Colon (tissue), 2 donors: ENCODE measurements around the gene PEX7.
"Not testable (repeated sequence)": the region's sequence is repeated elsewhere in the genome, so short reads cannot be mapped to it uniquely, and the experiment has no call there.

Experiments used
- FAIRE-seq: peaks from 2 replicates; lab custom pipeline; 2012; peaks lifted over from hg19 to GRCh38; lab: Jason Lieb, UNC
- donor health status: control.
- donor health status: control.

PEX7 gene

DNA sequence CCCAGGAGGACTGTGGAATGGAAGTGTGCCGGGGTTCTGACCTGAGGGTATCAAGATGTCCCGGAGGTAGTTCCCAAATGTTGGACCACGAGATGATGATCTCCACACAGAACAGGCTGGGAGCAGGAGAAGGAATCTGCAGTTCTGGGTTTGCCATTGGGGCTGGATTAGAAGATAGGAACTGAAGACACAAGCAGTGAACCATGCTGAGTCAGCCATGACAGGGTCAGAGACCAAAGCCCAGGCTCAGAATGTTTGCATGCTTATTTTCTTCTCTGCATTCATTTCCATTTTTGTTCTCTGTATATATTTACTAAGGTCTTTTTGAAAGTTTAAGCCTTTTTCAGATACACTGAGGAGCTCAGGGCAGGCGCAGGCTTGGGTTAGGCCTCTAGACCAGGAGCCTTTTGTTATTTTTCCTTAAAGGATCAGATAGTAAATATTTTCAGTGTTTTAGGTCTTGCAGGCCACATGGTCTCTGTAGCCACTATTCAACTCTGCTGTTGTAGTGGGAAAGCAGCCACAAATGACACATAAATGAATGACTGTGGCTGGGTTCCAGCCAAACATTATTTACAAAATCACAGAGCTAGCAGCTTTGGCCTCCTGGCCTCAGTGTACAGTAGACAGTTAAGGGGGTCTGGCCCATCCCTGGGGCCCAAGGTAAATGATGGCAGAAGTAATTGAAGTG is 128.2 kb downstream of the PEX7 start:
- no peak for FAIRE-seq

DNA sequence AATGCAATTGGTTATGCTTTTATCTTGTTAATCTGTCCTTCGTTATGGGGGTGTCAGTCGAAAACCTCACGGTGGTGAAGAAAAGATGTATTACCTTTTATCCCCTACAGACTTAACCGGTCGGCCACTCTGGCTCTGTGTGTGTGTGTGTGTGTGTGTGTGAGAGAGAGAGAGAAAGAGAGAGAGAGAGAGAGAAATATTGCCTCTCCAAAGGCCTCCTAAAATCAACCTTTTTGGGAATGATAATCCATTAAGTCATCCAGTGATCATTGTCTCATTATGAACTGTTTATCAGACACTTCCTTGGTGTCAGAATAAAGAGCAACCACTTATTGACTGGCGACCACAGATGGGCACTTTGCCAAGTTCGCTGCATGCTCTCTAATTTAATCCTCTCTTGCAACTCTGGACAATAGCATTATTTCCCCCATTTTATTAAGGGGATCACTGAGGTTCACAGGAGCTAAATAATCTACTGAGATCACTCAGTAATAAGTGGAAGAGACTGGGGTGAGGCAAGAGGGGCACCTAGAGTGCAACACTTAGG is 130.4 kb downstream of the PEX7 start:
- FAIRE-seq, result no peak

DNA sequence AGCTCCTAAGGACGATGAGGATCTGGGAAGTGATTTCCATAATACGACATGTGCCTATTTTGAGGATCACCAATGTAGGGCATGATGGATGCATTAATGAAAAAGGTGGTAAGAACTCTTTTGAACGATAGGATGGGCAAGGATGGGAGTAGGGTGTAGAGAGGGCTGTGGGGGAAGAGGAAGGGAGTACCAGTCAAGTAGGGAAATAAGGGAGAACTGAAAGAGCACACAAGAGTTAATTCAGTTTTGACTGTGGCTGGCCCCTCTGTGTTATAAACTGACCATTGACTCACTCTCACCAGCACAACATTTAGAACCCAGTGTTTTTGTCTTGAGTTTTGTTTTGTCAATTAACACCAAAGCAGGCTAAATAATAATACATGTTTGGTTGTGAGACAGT is 132.7 kb downstream of the PEX7 start:
- no peak for FAIRE-seq

DNA sequence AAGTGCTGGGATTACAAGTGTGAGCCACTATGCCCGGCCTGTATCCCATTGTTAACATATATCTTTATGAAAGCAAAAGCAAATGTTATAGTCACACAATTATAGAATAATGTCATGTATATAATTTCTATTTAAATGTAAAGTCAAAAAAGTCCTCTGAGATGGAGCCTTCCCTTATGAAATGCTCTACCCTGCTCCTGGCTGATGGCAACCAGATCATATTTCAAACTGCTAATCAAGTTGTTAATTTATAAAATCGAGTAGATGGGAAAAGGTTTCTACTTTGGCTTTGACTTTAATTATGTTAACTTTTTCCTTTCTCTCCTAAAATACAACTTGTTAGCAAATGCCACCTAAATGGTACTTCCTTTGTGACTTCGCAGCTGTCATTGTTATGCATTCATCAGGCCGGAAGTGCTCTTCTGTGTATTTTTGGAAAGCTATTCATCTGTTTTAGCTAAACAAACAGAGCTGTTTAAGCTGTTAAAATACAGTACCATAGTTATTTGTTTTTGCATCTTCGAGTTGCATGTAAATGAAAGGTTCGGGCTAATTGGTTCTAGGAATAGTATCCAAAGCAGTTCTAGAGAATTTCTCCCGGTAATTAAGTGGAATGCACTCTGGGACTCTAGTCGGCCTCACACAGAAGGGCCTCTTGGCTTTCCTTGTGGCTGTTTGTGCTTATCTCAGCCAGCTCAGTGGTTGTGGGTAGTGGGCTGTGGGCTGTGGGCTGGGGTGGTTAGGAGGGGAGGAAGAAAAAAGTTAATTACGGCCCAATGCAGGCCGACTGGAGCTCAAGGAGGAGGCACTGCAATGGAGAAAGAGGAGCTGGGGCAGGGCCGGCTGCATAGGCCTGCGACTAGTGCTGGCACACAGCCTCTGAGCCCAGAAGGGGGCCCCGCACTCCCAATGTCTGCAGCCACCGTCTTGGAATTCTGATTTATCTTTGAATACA is 134.5 kb downstream of the PEX7 start:
- FAIRE-seq, result no peak

DNA sequence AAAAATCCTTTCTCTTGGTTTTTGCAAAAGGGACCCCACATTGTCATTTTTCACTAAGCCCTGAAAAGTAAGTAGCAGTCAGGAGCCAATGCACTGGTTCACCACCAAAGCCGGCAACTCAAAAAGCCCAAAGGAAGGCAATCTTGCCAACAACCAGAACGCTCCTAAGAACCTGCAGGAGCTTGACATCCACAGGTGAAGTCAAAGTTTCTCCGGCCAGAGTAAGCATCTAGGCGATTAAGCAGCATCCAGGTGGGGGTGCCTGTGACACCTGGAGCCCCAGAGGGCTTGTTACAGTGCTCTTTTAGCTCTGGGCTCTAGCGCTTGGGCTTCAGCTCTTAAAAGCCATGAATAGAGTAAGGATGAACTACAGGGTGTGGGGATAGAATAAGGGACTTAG is 135.8 kb downstream of the PEX7 start:
- FAIRE-seq, result no peak

DNA sequence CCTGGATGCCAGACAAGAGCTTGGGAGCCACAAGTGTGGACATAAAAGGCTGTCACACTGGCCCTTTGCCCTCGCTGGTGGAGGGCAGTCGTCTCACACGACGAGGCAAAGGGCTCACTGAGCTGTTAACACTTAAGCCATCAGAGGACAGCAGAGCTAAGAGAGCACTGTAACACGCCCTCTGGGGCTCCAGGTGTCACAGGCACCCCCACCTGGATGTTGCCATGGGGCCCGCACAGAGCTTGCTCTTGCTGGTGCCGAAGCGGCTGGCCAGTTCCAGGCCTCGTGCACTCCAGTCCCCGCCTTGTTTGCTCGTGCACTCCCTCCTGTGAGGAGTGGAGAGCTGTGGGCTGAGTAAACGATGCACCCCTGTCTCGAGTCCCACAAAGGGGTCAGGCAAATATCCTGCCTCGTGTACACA is 137.1 kb downstream of the PEX7 start:
- no peak for FAIRE-seq

DNA sequence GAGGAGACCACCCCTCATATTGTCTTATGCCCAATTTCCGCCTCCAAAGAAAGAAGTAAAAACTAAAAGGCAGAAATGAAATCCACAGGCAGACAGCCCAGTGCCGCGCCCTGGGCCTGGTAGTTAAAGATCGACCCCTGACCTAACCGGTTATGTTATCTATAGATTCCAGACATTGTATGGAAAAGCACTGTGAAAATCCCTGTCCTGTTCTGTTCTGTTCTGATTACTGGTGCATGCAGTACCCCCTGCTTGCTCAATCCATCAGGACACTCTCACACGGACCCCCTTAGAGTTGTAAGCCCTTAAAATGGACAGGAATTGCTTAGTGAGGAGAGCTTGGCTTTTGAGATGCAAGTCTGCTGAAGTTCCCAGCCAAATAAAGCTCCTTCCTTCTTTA is 137.5 kb downstream of the PEX7 start:
- FAIRE-seq, result not testable (repeated sequence)

DNA sequence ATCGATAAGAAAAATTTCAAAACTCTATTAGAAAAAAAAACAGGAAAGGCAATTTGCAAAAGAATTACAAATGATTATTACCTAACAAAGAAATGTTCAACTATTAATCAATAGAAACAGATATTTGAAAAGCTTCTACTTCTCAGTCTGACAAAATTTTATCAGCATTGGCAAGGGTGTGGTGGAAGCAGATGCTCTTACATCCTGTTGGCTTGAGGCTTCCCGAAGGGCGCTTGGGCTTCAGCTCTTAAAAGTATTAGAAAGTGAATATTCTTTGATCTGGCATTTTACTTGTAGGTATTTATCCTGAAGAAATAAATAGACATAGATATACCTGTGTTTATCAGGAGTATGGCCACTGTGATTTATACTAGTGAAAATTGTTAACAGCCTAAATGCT is 138.4 kb downstream of the PEX7 start:
- FAIRE-seq, result no peak

DNA sequence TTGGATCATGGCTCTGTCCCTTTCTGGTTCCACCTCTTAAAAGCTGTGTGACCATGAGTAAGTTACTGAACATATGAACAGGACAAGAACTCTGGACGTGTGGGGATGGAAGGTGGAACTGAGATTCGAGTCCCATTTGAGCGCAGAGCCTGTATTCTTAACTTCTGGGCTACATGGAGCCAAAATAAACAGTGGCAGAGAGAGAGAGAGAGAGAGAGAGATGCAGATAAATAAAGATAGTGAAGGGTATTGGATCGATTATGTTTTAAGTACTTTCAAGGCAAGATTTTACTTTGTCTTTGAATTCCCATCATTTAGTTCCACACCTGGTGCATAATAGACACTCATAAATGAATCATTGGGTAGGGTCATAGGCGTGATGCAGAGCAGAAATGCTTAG is 139.5 kb downstream of the PEX7 start:
- FAIRE-seq, result no peak

DNA sequence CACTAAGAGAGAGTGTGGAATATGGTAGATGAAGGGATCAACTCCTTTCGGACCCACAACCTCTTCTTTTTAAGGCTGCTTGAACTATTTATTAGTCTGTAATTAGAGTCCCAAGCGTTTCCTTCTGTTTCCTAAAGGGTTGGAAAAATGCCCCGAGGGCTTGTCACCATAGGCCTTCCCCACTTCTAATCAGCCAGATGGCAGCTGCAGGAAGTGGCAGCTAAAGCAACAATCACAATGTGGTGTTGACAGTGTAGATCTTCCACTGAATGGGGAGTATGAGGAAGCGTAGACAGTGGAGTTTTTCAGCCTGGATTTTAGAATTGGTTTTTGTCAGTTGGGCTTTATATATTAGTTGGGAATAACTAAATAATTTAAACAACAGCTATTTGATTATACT is 140.3 kb downstream of the PEX7 start:
- no peak for FAIRE-seq

DNA sequence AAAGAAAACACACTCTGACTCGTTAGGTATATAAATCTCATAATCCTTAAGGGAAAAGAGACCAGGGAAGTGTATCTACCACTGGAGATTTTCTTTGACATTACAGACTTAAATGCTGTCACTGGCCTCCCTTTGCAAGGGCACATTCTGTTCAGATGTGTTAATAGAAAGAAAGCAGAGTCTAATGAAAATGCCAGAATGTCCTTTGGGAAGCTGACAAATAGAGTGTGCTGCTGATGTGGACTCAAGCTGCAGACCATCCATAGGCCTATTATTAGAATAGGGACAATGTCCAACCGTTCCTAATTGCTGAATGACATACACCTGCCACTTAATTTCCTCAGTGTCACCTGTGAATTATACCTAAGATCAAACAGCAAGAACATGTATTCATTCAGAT is 140.9 kb downstream of the PEX7 start:
- FAIRE-seq, result no peak
